ENCODE data around the gene LAMA1. TPM values are rescaled to one million over a fixed set of nuclear protein-coding genes. Genes with fewer than 3 reads are reported as not detected.

LAMA1 gene, protein sequence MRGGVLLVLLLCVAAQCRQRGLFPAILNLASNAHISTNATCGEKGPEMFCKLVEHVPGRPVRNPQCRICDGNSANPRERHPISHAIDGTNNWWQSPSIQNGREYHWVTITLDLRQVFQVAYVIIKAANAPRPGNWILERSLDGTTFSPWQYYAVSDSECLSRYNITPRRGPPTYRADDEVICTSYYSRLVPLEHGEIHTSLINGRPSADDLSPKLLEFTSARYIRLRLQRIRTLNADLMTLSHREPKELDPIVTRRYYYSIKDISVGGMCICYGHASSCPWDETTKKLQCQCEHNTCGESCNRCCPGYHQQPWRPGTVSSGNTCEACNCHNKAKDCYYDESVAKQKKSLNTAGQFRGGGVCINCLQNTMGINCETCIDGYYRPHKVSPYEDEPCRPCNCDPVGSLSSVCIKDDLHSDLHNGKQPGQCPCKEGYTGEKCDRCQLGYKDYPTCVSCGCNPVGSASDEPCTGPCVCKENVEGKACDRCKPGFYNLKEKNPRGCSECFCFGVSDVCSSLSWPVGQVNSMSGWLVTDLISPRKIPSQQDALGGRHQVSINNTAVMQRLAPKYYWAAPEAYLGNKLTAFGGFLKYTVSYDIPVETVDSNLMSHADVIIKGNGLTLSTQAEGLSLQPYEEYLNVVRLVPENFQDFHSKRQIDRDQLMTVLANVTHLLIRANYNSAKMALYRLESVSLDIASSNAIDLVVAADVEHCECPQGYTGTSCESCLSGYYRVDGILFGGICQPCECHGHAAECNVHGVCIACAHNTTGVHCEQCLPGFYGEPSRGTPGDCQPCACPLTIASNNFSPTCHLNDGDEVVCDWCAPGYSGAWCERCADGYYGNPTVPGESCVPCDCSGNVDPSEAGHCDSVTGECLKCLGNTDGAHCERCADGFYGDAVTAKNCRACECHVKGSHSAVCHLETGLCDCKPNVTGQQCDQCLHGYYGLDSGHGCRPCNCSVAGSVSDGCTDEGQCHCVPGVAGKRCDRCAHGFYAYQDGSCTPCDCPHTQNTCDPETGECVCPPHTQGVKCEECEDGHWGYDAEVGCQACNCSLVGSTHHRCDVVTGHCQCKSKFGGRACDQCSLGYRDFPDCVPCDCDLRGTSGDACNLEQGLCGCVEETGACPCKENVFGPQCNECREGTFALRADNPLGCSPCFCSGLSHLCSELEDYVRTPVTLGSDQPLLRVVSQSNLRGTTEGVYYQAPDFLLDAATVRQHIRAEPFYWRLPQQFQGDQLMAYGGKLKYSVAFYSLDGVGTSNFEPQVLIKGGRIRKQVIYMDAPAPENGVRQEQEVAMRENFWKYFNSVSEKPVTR (N-terminal part only)
- 1.5 and 5.8 TPM in 2 replicates for total RNA-seq

DNA sequence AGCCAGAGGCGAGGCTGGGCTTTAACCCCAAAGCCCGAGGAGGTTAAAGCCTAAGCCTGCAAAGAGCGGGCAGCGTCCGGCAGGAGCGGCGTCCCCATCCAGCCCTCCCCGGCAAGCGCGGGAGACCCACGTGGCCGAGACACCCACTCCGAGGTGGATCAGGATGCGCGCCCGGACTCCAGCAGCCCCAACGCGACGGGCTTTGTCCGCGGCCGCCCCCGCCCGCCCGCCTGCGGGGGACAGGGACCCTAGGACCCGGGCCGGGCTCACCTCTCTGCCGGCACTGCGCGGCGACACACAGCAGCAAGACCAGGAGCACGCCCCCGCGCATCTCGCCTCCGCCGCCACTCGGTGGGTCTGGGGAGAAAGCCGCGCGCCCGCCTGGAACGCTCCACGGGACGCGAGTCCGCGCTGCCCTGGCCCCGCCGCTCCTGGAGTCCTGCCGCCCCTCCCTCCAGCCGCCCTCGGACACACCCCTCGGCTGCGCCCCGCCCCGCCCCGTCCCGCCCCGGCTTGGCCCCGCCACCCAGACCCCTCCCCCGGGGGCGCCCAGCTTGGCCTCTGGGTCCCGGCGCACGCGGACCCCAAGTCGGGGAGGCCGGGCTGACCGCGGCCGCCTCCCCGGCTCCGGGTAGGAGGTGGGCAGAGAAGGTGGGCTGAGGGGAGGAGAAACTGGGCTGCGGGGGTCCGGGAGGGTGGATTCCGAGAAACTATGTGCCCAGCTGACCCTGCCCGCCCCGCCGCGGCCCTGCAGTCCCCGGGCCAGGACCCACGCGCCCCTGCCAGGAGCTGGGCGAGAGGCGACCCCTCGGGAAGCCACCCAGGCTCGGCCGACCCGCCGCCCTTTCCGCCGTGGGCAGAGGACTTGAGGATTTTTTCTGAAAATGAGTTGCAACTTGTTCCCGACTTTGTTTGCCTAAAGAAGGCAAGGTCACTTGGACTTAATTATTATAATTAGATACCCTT, at the start of gene LAMA1:
Gene LAMA1 (minus strand): TSS at position 408 of the 966 bp plus-strand sequence. CDS start 77 bp downstream, at position 331.

Other genes with a start within 250 kb of the LAMA1 start
- not detected in 2 replicates for gene LRRC30, start 113.3 kb upstream of the LAMA1 start, total RNA-seq

Measured in bronchial smooth muscle cell (primary cell).